Endometrial microvascular endothelial cells (primary cell): ENCODE measurements around the gene MYZAP. TPM values are rescaled to one million over a fixed set of nuclear protein-coding genes. Genes with fewer than 3 reads are reported as not detected.

Experiments
- in situ Hi-C: cut with HindIII; loops from 2 replicates; pipeline ENCODE4 v1.10.0; 2017; ENCODE audit warnings: low sequenced_read_pairs, low pct_unique_long_range_greater_than_20kb; ENCODE audit errors: inconsistent ontology term
- total RNA-seq: library from RNA; depleted of rRNA; stranded (reverse); fragments of >200 nt; gene quantifications from one replicate; pipeline ENCODE4 v1.2.3, GENCODE V29; 2015; ENCODE audit errors: inconsistent ontology term

Gene MYZAP
- total RNA-seq, 1 donor from 2014 or later: 6.9 TPM

- in situ Hi-C loops: no loop called here
Measured at GRCh38 chr15:57676585-57676984, 84.9 kb downstream of the MYZAP start.

DNA sequence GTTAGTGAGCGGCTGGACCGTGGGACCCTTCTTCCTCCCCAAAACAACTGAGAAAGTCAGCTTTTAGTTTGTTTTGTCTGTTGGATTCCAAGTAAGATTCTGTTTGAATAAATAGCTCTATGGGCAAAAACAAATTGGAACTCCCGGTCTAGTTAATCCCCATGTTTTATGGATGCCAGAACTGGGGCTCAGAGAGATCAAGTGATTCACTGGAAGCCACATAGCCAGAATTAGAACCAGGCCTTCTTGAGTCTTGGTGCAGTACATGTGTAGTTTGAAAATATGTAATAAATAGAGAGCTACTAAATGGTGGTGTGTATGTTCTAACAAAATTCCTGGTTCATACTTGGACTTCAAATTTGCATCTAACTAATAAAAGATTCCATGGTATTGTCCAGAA, 85.5 kb downstream of the MYZAP start:
- in situ Hi-C loops: no loop called here

- in situ Hi-C loops: no loop called here
Measured at GRCh38 chr15:57680021-57680420, 88.3 kb downstream of the MYZAP start.

DNA sequence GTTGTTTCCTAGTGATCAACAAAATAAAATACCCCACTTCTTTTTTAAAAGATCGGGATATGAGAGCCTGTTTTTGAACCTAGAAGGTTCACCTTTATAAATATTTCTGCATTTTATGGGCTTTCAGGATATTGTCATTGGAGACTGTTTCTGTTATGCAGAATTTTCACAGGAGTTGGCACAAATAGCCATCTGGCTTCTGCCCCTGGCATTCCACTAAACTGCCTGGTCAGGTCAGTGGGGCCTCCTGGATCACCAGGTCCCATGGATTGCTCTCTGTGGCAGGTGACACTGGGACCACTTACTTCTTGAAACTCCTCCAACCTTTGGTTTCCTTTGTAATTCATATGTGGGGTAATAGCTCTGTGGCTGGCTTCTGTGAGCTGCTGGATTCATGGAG, 89.3 kb downstream of the MYZAP start:
- in situ Hi-C loops: no loop called here

- in situ Hi-C loops: no loop called here
Measured at GRCh38 chr15:57683481-57683880, 91.8 kb downstream of the MYZAP start.

DNA sequence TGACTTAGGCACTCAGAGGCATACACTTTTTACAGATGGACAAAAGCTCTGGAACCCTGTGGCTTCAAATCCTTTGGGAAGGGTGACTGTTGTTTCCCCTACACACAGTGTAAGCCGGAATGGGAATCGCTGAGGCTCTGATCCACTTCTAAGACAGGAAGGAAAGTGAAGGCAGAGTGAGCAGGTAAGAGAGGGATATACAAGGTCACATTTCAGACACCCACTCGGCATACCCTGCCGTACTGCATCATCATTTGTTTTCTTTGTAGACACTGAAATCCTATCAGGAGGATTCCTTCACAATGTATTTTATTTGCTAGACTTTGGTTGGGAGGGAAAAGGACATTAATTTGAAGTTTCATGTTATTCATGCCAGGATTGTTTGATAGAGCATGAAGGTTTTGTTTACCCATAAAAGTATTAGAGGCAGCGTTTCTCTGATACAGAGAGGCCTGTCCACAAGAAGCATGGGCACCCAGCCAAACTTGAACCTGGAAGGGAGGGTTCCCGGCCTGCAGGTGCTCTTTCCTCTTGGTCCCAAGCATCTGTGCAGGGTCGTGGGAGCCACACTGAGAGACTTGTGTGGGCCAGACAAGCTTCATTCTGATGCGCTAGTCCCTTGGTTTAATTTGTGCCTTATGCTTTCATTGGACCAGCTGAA, 92.9 kb downstream of the MYZAP start:
- in situ Hi-C loops: no loop called here

- in situ Hi-C loops: no loop called here
Measured at GRCh38 chr15:57685306-57686095, 93.8 kb downstream of the MYZAP start.

GRCh38 chr15:57686657-57687056, 95.0 kb downstream of the MYZAP start:
- in situ Hi-C loops: no loop called here

DNA sequence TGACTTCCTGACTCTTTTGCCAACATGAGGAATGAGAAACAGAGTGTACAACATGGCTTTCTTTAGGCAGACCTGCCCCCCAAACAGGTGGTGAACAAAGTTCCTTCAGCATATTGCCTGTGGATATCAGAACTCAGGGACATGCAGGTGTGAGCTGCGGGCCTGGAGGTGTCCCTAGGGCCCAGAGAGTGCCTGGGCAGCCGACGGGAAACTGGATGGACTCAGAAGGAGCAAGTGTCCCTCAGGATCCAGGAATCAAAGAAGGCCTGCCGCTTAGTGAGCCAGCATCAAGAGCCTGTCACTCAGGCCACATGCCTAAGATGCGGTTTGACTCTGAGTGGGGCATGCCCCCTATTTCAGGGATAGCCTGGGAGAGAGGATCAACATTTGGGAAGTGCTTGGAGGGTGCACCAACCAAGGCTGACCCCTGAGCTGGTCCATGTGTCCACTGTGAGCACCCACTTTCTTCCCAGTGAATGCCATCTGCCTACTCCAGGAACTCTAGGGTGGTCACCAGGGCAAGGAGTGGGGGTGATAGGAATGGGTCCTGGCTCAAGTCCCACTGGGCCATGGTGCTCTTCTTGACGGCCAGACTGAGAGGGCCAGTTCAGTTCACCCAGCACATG, 98.8 kb downstream of the MYZAP start:
- in situ Hi-C loops: no loop called here

- in situ Hi-C loops: no loop called here
Measured at GRCh38 chr15:57691082-57691481, 99.4 kb downstream of the MYZAP start.

GRCh38 chr15:57692709-57693108, 101.0 kb downstream of the MYZAP start:
- in situ Hi-C loops: no loop called here

- in situ Hi-C loops: no loop called here
Measured at GRCh38 chr15:57694279-57694678, 102.6 kb downstream of the MYZAP start.

GRCh38 chr15:57696146-57696545, 104.4 kb downstream of the MYZAP start:
- in situ Hi-C loops: no loop called here

- in situ Hi-C loops: no loop called here
Measured at GRCh38 chr15:57697588-57697987, 105.9 kb downstream of the MYZAP start.

DNA sequence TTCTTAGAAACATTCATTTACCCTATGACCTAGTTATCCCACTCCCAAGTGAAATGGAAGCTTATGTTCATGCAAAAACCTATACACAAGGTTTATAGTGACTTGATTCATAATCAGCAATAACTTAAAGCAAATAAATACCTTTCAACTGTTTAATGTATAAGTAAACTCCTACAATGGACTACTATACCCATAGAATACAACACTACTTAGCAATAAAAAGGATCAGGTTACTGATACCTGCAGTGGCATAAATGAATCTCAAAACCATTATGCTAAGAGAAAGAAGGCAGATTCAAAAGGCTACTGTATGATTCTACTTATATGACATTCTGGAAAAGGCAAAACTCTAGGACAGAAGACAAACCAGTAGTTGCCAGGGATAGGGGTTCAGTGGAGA, 106.5 kb downstream of the MYZAP start:
- in situ Hi-C loops: no loop called here

DNA sequence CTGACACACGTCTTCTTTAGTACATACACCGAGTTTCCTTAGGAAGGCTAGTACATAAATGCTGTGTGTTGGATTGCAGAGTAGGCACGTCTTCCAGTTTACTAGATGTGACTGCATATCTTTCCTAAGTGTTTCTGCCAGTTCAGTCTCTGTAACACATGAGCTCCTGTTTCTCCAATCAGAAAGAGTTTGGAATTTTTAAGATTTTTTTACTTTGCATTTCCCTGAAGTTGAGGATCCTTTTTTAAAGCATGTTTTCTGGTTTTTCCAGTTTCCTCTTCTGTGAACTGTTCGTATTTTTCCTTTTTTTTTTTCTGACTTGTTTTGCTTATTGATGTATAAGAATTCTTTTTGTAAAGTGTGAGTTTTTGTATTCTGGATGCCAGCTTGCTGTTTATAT, 107.3 kb downstream of the MYZAP start:
- in situ Hi-C loops: no loop called here

- in situ Hi-C loops: no loop called here
Measured at GRCh38 chr15:57703387-57703786, 111.7 kb downstream of the MYZAP start.

DNA sequence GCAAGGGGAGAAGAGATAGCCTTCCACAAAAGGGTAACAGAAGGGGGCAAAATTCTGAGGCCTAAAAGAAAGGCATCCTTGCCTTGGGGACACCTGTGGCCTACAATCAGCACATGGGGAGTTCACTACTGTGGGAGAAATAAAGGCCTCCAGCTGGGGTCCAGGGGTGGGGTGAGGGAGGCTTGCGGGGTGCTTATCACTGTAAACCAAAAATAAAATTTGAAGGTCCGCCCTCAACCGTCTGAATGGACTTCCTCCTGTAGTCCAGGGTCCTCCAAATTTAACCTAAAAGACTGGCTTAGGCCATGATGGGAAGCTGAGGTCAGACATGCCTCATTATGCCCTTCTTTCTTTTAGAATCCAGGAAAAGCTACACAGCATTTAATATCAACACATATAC, 112.7 kb downstream of the MYZAP start:
- in situ Hi-C loops: no loop called here

- in situ Hi-C loops: no loop called here
Measured at GRCh38 chr15:57705746-57706404, 114.2 kb downstream of the MYZAP start.
